IPS DF 19.7 (cell line): ENCODE measurements around the gene TMEM132E.
"Not testable (repeated sequence)": the region's sequence is repeated elsewhere in the genome, so short reads cannot be mapped to it uniquely, and the experiment has no call there.

Source experiments
- DNase-seq: peaks from one replicate; pipeline ENCODE4 v3.0.0-alpha.2; 2013; ENCODE audit warnings: low read depth, low spot score

Gene TMEM132E

GRCh38 chr17:34579017-34579946 lies at the start of gene TMEM132E:
TMEM132E (plus strand) TSS chr17:34579582; CDS start chr17:34581077, 1,495 bp downstream.
- no peak for DNase-seq

GRCh38 chr17:34530918-34531317 lies 48.5 kb upstream of the TMEM132E start:
- DNase-seq, result no peak

- no peak for DNase-seq
Observed at GRCh38 chr17:34532281-34533065, 46.9 kb upstream of the TMEM132E start.

- no peak for DNase-seq
Observed at GRCh38 chr17:34533806-34534527, 45.4 kb upstream of the TMEM132E start.

- no peak for DNase-seq
Observed at GRCh38 chr17:34537445-34537844, 41.9 kb upstream of the TMEM132E start.

GRCh38 chr17:34538582-34538981 lies 40.8 kb upstream of the TMEM132E start:
- DNase-seq, result not testable (repeated sequence)

GRCh38 chr17:34539881-34540280 lies 39.5 kb upstream of the TMEM132E start:
- no peak for DNase-seq

GRCh38 chr17:34542700-34543336 lies 36.6 kb upstream of the TMEM132E start:
- no peak for DNase-seq

GRCh38 chr17:34547453-34548063 lies 31.8 kb upstream of the TMEM132E start:
- no peak for DNase-seq

GRCh38 chr17:34549966-34550365 lies 29.4 kb upstream of the TMEM132E start:
- no peak for DNase-seq

GRCh38 chr17:34553907-34554306 lies 25.5 kb upstream of the TMEM132E start:
- no peak for DNase-seq

GRCh38 chr17:34556384-34556783 lies 23.0 kb upstream of the TMEM132E start:
- peak; percentile 48 for DNase-seq

- no peak for DNase-seq
Observed at GRCh38 chr17:34556931-34557330, 22.5 kb upstream of the TMEM132E start.

GRCh38 chr17:34561328-34561727 lies 18.1 kb upstream of the TMEM132E start:
- no peak for DNase-seq

GRCh38 chr17:34562387-34562786 lies 17.0 kb upstream of the TMEM132E start:
- DNase-seq, result no peak

GRCh38 chr17:34565713-34566112 lies 13.7 kb upstream of the TMEM132E start:
- DNase-seq, result no peak

GRCh38 chr17:34566201-34566600 lies 13.2 kb upstream of the TMEM132E start:
- no peak for DNase-seq

- DNase-seq, result no peak
Observed at GRCh38 chr17:34566873-34567272, 12.5 kb upstream of the TMEM132E start.

- DNase-seq, result no peak
Observed at GRCh38 chr17:34567691-34568465, 11.5 kb upstream of the TMEM132E start.

- DNase-seq, result no peak
Observed at GRCh38 chr17:34568953-34569352, 10.4 kb upstream of the TMEM132E start.
